Activated T-cell treated with anti-CD3 and anti-CD28 coated beads, Interleukin-2, amount 50 U/mL, for 24 hours (primary cell): ENCODE results near the gene ACTL10.
A peak's percentile ranks its signal among the peaks of the same experiment; 100 is the strongest.

Experiments used
- DNase-seq: peaks from one replicate; pipeline ENCODE4 v3.0.0-alpha.2; 2020
- H3K27ac Mint-ChIP-seq: 2 replicates; pipeline ENCODE4 v1.8.0; 2020; ENCODE audit warnings: mild to moderate bottlenecking, mixed read lengths
- H3K27me3 Mint-ChIP-seq: 2 replicates; pipeline ENCODE4 v1.8.0; 2020; ENCODE audit warnings: mixed read lengths
- H3K36me3 Mint-ChIP-seq: 2 replicates; pipeline ENCODE4 v1.8.0; 2020; ENCODE audit warnings: low read depth, mixed read lengths
- H3K4me1 Mint-ChIP-seq: 2 replicates; pipeline ENCODE4 v1.8.0; 2020; ENCODE audit warnings: low read depth, mixed read lengths
- H3K4me3 Mint-ChIP-seq: 2 replicates; pipeline ENCODE4 v1.8.0; 2020; ENCODE audit warnings: mild to moderate bottlenecking, moderate library complexity, mixed read lengths
- H3K9me3 Mint-ChIP-seq: 2 replicates; pipeline ENCODE4 v1.8.0; 2020; ENCODE audit warnings: mixed read lengths

Gene ACTL10

GRCh38 chr20:33675136-33675959, 8.6 kb downstream of the ACTL10 start:
- Mint-ChIP-seq H3K4me1 (peaks cover 48% of the 10 kb centered on the region), H3K9me3 (no peaks in the 10 kb centered on the region), H3K4me3 (peak overlapping the region; percentile 56), H3K36me3 (peaks cover 60% of the 10 kb centered on the region), H3K27ac (peak overlapping the region; percentile 76), H3K27me3 (no peaks in the 10 kb centered on the region)
- DNase-seq: no peak

GRCh38 chr20:33676121-33676520, 9.4 kb downstream of the ACTL10 start:
- no peaks in the 10 kb centered on the region for H3K27me3 Mint-ChIP-seq
- H3K4me3 Mint-ChIP-seq: no peak overlapping the region
- no peaks in the 10 kb centered on the region for H3K9me3 Mint-ChIP-seq
- peaks cover 56% of the 10 kb centered on the region for H3K4me1 Mint-ChIP-seq
- H3K27ac Mint-ChIP-seq: peak overlapping the region; percentile 22
- H3K36me3 Mint-ChIP-seq: peaks cover 64% of the 10 kb centered on the region
- no peak for DNase-seq

DNA sequence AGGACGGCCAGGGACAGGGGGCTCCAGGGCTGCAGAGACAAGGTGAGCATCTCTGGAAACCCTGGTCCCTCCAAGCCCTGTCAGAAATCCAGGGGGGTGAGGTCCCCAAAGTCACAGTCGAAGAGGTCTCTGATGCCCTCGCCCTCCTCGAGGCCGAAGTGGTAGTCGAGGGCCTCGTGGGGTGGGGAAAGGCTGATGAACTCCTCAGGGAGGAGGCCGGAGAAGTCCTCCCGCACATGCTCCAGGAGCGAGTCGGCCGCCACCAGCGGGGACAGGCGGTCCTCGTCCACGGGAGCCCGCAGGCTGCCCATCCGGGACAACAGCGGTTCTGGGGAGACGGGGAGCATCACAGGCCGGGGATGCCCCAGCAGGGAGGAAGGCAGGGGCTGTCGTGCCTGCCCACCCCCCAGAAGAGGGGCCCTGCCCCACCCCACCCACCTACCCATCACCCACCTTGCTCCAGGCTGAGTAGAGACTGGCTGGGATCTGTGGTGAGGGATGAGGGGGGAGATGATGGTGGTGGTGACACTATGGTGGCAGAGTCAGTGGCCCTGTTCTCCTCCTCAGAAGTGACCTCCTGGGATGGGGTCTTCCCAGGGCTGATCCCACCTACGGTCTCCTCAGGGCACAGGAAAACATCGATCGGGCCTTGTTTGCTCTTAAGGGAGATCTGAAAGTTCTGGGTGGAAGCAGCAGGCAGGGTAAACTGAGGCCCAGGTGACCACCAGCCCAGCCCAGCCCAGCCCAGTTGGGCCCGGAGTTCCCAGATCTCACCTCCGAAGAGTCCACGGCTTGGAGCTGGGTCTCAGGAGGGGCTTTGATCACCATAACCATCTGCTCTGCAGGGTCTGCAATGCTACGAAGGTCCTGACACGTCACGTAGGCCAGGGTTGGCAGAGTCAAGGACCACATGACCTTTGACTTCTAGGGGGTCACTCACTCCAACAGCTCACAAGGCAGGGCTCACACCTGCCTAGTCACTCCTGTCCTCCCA, 10.2 kb downstream of the ACTL10 start:
- no peaks in the 10 kb centered on the region for H3K9me3 Mint-ChIP-seq
- no peak for DNase-seq
- no peak overlapping the region for H3K4me3 Mint-ChIP-seq
- peaks cover 68% of the 10 kb centered on the region for H3K36me3 Mint-ChIP-seq
- no peak overlapping the region for H3K27ac Mint-ChIP-seq
- peaks cover 63% of the 10 kb centered on the region for H3K4me1 Mint-ChIP-seq
- H3K27me3 Mint-ChIP-seq: no peaks in the 10 kb centered on the region

GRCh38 chr20:33677991-33678702, 11.4 kb downstream of the ACTL10 start:
- peaks cover 80% of the 10 kb centered on the region for H3K36me3 Mint-ChIP-seq
- H3K9me3 Mint-ChIP-seq: no peaks in the 10 kb centered on the region
- no peak for DNase-seq
- H3K4me3 Mint-ChIP-seq: no peak overlapping the region
- no peaks in the 10 kb centered on the region for H3K27me3 Mint-ChIP-seq
- peaks cover 68% of the 10 kb centered on the region for H3K4me1 Mint-ChIP-seq
- H3K27ac Mint-ChIP-seq: no peak overlapping the region

DNA sequence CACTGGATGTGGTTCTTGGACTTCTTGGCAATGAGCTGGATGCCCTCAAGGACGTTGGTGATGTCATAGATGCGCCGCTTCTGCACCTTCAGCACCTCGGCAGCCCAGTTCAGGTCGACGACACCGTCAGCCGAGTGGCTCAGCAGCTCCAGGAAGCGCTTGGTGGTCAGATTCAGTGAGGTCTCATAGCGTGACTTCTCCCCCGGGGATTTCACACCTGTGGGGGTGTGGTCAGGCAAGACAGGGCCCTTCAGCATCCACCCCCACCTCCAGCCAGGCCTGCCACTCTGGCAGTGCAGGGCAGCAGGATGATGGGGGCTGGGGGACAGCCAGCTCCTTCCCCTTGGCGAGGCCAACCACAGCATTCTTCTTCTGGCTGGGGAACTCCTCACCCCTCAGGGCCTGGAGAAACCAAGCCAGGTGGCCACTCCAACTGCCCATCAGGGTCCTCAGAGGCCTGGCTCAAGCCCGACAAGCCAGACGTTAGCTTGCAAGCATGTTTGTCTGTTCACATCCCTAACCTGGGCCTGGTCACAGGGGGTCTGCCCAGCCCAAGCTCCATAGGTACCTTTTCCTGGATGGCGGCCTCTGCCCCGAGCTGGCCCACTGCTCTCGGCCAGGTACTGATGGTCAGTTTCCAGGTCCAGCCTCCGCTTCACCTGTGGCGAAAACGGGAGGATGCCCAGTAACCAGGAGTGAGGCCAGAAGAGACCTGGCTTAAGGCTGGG, 13.2 kb downstream of the ACTL10 start:
- Mint-ChIP-seq H3K36me3 (peaks cover 94% of the 10 kb centered on the region), H3K9me3 (no peaks in the 10 kb centered on the region), H3K4me1 (peaks cover 68% of the 10 kb centered on the region), H3K27me3 (no peaks in the 10 kb centered on the region), H3K4me3 (peak overlapping the region; percentile 4), H3K27ac (peak overlapping the region; percentile 89)
- DNase-seq: peak; percentile 57

GRCh38 chr20:33680686-33681085, 13.9 kb downstream of the ACTL10 start:
- Mint-ChIP-seq H3K36me3 (peaks cover 93% of the 10 kb centered on the region), H3K27ac (peak overlapping the region; percentile 76), H3K4me3 (no peak overlapping the region), H3K4me1 (peaks cover 68% of the 10 kb centered on the region), H3K27me3 (no peaks in the 10 kb centered on the region), H3K9me3 (no peaks in the 10 kb centered on the region)
- DNase-seq: no peak

DNA sequence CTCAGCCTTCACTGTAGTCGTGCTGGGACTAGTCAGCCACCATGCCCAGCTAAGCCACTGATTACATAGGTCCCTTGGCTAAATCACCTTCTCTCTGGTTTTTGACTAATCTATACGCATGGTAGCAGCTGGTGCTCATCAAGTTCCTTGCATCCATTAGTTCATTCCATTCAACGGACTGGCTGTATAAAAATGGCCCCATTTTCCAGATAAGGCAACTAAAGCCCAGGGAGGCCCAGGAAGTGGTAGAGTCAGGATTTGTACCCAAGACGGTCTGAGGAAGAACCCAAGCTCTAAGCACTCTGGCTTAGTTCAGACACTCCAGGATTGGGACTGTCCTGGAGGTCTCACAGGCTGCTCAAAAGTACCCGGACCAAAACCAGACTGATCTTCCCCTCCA, 14.5 kb downstream of the ACTL10 start:
- H3K36me3 Mint-ChIP-seq: peaks cover 87% of the 10 kb centered on the region
- H3K4me1 Mint-ChIP-seq: peaks cover 68% of the 10 kb centered on the region
- no peak overlapping the region for H3K4me3 Mint-ChIP-seq
- peak overlapping the region; percentile 84 for H3K27ac Mint-ChIP-seq
- H3K9me3 Mint-ChIP-seq: no peaks in the 10 kb centered on the region
- DNase-seq: no peak
- H3K27me3 Mint-ChIP-seq: no peaks in the 10 kb centered on the region

GRCh38 chr20:33681728-33682353, 15.1 kb downstream of the ACTL10 start:
- Mint-ChIP-seq H3K9me3 (no peaks in the 10 kb centered on the region), H3K27me3 (no peaks in the 10 kb centered on the region), H3K4me3 (peak overlapping the region; percentile 41), H3K36me3 (peaks cover 82% of the 10 kb centered on the region), H3K27ac (peak overlapping the region; percentile 84), H3K4me1 (peaks cover 72% of the 10 kb centered on the region)
- no peak for DNase-seq

- Mint-ChIP-seq H3K4me1 (peaks cover 81% of the 10 kb centered on the region), H3K27me3 (no peaks in the 10 kb centered on the region), H3K36me3 (peaks cover 54% of the 10 kb centered on the region), H3K27ac (peak overlapping the region; percentile 95), H3K4me3 (peak overlapping the region; percentile 92), H3K9me3 (no peaks in the 10 kb centered on the region)
- DNase-seq: peak; percentile 30
Observed at GRCh38 chr20:33684533-33685327, 18.0 kb downstream of the ACTL10 start.

GRCh38 chr20:33685328-33686099, 18.8 kb downstream of the ACTL10 start:
- Mint-ChIP-seq H3K27ac (peak overlapping the region; percentile 95), H3K4me1 (peaks cover 79% of the 10 kb centered on the region), H3K27me3 (no peaks in the 10 kb centered on the region), H3K36me3 (peaks cover 46% of the 10 kb centered on the region), H3K4me3 (peak overlapping the region; percentile 92), H3K9me3 (no peaks in the 10 kb centered on the region)
- peak; percentile 82 for DNase-seq

DNA sequence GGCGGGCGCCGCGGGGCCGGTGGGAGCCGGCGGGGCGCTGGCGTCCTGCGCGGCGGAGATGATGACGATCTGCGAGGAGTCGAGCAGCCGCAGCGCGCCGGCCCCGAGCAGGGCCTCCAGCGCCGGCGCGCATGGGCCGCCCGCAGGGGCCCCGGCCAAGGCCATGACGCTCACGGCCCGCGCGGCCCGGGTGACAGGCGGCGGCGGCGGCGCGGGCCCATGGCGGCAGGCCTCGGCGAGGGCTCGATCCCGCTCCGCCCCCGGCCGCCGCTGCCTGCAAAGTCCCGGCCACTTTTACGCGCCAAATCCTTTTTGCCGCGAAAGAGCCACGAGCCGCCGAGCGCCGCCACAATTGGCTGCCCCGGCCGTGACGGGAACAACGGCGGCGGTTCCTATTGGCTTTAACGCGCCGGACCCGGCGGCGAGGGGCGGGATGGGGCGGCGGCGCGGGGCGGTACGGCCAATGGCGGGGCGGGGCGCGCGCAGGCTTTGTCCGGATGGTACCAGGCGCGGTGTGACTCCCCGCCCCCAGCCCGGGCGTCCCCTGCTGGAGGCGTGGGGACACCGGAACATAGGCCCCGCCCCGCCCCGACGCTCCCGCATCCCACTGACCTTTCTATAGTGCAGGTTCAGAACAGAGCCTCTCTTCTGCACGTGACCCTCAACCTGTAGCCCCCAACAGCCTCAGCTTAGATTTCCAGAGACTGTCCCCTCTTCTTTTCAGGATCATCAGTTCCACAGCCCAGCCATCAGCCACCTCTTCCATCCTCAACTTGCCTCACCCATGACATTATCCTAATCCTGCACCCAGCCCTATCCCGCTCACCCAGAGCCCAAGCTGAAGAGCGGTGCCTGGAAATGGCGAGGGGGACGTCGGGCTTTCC, 19.6 kb downstream of the ACTL10 start, which contains the start of gene E2F1:
E2F1 (minus strand) TSS at position 286 of the 884 bp plus-strand sequence; CDS start at position 165, 121 bp downstream.
- Mint-ChIP-seq H3K4me3 (peak within 1 kb of the TSS; percentile 92), H3K27ac (peak within 1 kb of the TSS; percentile 95), H3K4me1 (peaks cover 76% of the 10 kb centered on the region), H3K36me3 (peaks cover 39% of the 10 kb centered on the region), H3K27me3 (no peaks in the 10 kb centered on the region), H3K9me3 (no peaks in the 10 kb centered on the region)
- DNase-seq: peak; percentile 98
